Endothelial cell of umbilical vein (primary cell): ENCODE data around the gene CSK. TPM values are rescaled to one million over a fixed set of nuclear protein-coding genes. Genes with fewer than 3 reads are reported as not detected.

Experiments used
- BruUV-seq: library from RNA; stranded (reverse); fragments of 400-500 nt; replicated peaks from 2 replicates; lab custom pipeline; 2021; lab: Mats Ljungman, UMichigan
- CTCF ChIA-PET: fragments of 300-600, 350-600 bp; sonication (Branson Sonifier 250); formaldehyde crosslinking; loops from one replicate; lab custom pipeline; 2021; ENCODE audit warnings: antibody characterized with exemption, inconsistent platforms; lab: Charles Lee
- POLR2A ChIA-PET: fragments of 300-600, 350-600 bp; sonication (Branson Sonifier 250); formaldehyde crosslinking; loops from one replicate; lab custom pipeline; 2021; ENCODE audit warnings: antibody characterized with exemption, inconsistent platforms; lab: Charles Lee
- DNase-seq: peaks from one replicate; pipeline ENCODE4 v3.0.0-alpha.2; 2011; ENCODE audit warnings: low read depth, low spot score
- FAIRE-seq: peaks from 2 replicates; lab custom pipeline; 2011; peaks lifted over from hg19 to GRCh38; lab: Jason Lieb, UNC
- H2AFZ ChIP-seq: 2 replicates; pipeline ENCODE4 v1.6.0; 2012; ENCODE audit warnings: low read depth, low read length, control low read depth, inconsistent platforms
- H3K27ac ChIP-seq: 2 replicates; pipeline ENCODE4 v1.5.1; 2011; ENCODE audit warnings: low read depth, mild to moderate bottlenecking, control low read depth, low read length, moderate library complexity; ENCODE audit not compliant: insufficient read depth
- H3K27me3 ChIP-seq, 2 experiments: 2 replicates each; pipeline versions ENCODE4 v1.6.0 to v1.6.1; 2011; ENCODE audit warnings: low read length in 2 of 2, mixed read lengths in 1 of 2; ENCODE audit not compliant: control insufficient read depth in 2 of 2, insufficient read depth in 2 of 2
- H3K36me3 ChIP-seq, 2 experiments: 2 replicates in 1 of 2; 3 replicates in 1 of 2; pipeline ENCODE4 v1.5.1; 2011; ENCODE audit warnings: low read length in 2 of 2, mild to moderate bottlenecking in 1 of 2, moderate library complexity in 1 of 2; ENCODE audit not compliant: control insufficient read depth in 2 of 2, insufficient read depth in 2 of 2; ENCODE audit errors: extremely low read depth in 1 of 2
- H3K4me1 ChIP-seq: 3 replicates; pipeline ENCODE4 v1.5.1; 2011; ENCODE audit warnings: mild to moderate bottlenecking, low read length; ENCODE audit not compliant: control insufficient read depth, insufficient read depth; ENCODE audit errors: extremely low read depth
- H3K4me2 ChIP-seq: 2 replicates; pipeline ENCODE4 v1.6.1; 2011; ENCODE audit warnings: low read length, control low read depth, mixed read lengths; ENCODE audit not compliant: insufficient read depth
- H3K4me3 ChIP-seq, 3 experiments: fragments of 200-600 bp in 1 of 3; sonication (generic), shearing (Covaris generic) in 1 of 3; replicated peaks in 1 of 3; 2 replicates each; pipeline ENCODE4 v1.5.1; 2011 to 2016; ENCODE audit warnings: control low read depth in 3 of 3, low read length in 3 of 3, mild to moderate bottlenecking in 2 of 3, inconsistent platforms in 1 of 3, low read depth in 1 of 3, moderate library complexity in 1 of 3; ENCODE audit not compliant: insufficient read depth in 1 of 3
- H3K79me2 ChIP-seq: 2 replicates; pipeline ENCODE4 v1.6.0; 2012; ENCODE audit warnings: low read length, inconsistent platforms; ENCODE audit not compliant: control insufficient read depth, insufficient read depth
- H3K9ac ChIP-seq: replicated peaks from 2 replicates; pipeline ENCODE3; 2011; ENCODE audit warnings: low read length, control low read depth; ENCODE audit not compliant: insufficient read depth; ENCODE audit errors: extremely low read depth
- H3K9me1 ChIP-seq: replicated peaks from 3 replicates; pipeline ENCODE4 v1.6.0; 2011; ENCODE audit warnings: mild to moderate bottlenecking, low read length; ENCODE audit not compliant: control insufficient read depth, insufficient read depth; ENCODE audit errors: extremely low read depth
- H3K9me3 ChIP-seq: replicated peaks from 2 replicates; pipeline ENCODE4 v1.5.1; 2012; ENCODE audit warnings: low read length, inconsistent platforms; ENCODE audit not compliant: control insufficient read depth, insufficient read depth
- H4K20me1 ChIP-seq: replicated peaks from 2 replicates; pipeline ENCODE3; 2011; ENCODE audit warnings: mild to moderate bottlenecking, low read length; ENCODE audit not compliant: control insufficient read depth, insufficient read depth; ENCODE audit errors: extremely low read depth
- FOS ChIP-seq: IDR thresholded peaks from 2 replicates; pipeline ENCODE4 v1.6.1; 2011; ENCODE audit warnings: mild to moderate bottlenecking, low read length, moderate library complexity, borderline replicate concordance; ENCODE audit not compliant: insufficient read depth
- GATA2 ChIP-seq: IDR thresholded peaks from 2 replicates; pipeline ENCODE4 v1.7.0; 2011; ENCODE audit warnings: low read depth, mild to moderate bottlenecking, moderate library complexity, mixed read lengths, low read length; ENCODE audit not compliant: insufficient read length, insufficient read depth
- JUN ChIP-seq: IDR thresholded peaks from 2 replicates; pipeline ENCODE4 v1.6.1; 2011; ENCODE audit warnings: borderline replicate concordance, low read depth; ENCODE audit not compliant: insufficient read length, insufficient read depth
- MAX ChIP-seq: IDR thresholded peaks from 2 replicates; pipeline ENCODE4 v1.6.1; 2011; ENCODE audit not compliant: insufficient read depth, insufficient read length
- MYC ChIP-seq: IDR thresholded peaks from one replicate; pipeline ENCODE4 v1.6.1; 2011; ENCODE audit warnings: mild to moderate bottlenecking, low read depth, low read length
- POLR2A ChIP-seq: IDR thresholded peaks from 2 replicates; pipeline ENCODE4 v1.6.1; 2012; ENCODE audit warnings: low read depth, mild to moderate bottlenecking, control low read depth, low read length
- POLR2AphosphoS5 ChIP-seq: IDR thresholded peaks from 2 replicates; pipeline ENCODE4 v1.6.1; 2012; ENCODE audit warnings: low read depth, mild to moderate bottlenecking, control low read depth, low read length, moderate library complexity; ENCODE audit not compliant: insufficient read depth
- dilution Hi-C: fragments of 300-500 bp; cut with MboI; formaldehyde crosslinking; loops from one replicate; pipeline ENCODE4 v1.15.0; 2019; ENCODE audit warnings: low sequenced_read_pairs; ENCODE audit not compliant: extremely low pct_ligation_motif_present
- intact Hi-C: fragments of 100-400 bp; cut with micrococcal nuclease; formaldehyde crosslinking; loops from one replicate; pipeline ENCODE4 v1.10.0; 2022
- polyA plus RNA-seq, 4 experiments: library from polyadenylated mRNA; depleted of rRNA in 3 of 4; stranded (reverse) in 3 of 4; unstranded in 1 of 4; fragments of >200 nt; gene quantifications; 2 replicates each; pipeline versions ENCODE4 v1.2.1 to v1.2.3, GENCODE V29; 2011 to 2012; ENCODE audit warnings: missing spikeins in 1 of 4
- total RNA-seq: library from RNA; stranded (reverse); gene quantifications from 2 replicates; pipeline ENCODE4 v1.2.3, GENCODE V29; 2021

CSK gene
- total and polyA plus RNA-seq, 2 donors (not counting 3 experiments of a cell fraction or from before 2014, with no cell fraction given) = 41.2 to 104 TPM

- CTCF ChIA-PET = interaction anchor here (0.8 to 3.6 kb wide), 9 partner anchors 10 to 162 kb away, joined by 3 to 22 read pairs (median 4); no protein-coding TSS in a partner anchor
- peaks cover 16% of the 10 kb centered on the region for H3K4me1 ChIP-seq
Measured at GRCh38 chr15:74788042-74788682, 6.3 kb downstream of the CSK start.

GRCh38 chr15:74788683-74789151, 6.8 kb downstream of the CSK start:
- DNase-seq (no peak), FAIRE-seq (no peak)
- POLR2A ChIA-PET = no interaction called here
- Histone ChIP-seq H2AFZ (no peak overlapping the region), H3K4me3 (no peak overlapping the region), H3K9ac (no peak overlapping the region), H3K4me1 (peaks cover 10% of the 10 kb centered on the region), H3K27ac (no peak overlapping the region), H3K9me1 (no peaks in the 10 kb centered on the region), H3K27me3 (no peaks in the 10 kb centered on the region), H3K36me3 (peaks cover 0 to 7% of the 10 kb centered on the region in 2 experiments), H3K9me3 (no peaks in the 10 kb centered on the region), H4K20me1 (peaks cover 2% of the 10 kb centered on the region), H3K4me2 (no peak overlapping the region), H3K79me2 (peaks cover 98% of the 10 kb centered on the region)
- no TSS peak for BruUV-seq
- dilution Hi-C loops (no loop called here), intact Hi-C loops (no loop called here)
- CTCF ChIA-PET = interaction anchor here (0.8 to 3.6 kb wide), 7 partner anchors 11 to 157 kb away, joined by 3 to 22 read pairs (median 4); no protein-coding TSS in a partner anchor
- TF ChIP-seq MYC (no peak), MAX (no peak), JUN (no peak), POLR2A (no peak)

More at GRCh38 chr15:74788042-74788682, 6.3 kb downstream of the CSK start:
- POLR2A ChIA-PET = no interaction called here
- intact Hi-C loops (no loop called here), dilution Hi-C loops (no loop called here)
- Histone ChIP-seq H3K9me3 (no peaks in the 10 kb centered on the region), H3K36me3 (peaks cover 0 to 7% of the 10 kb centered on the region in 2 experiments), H3K27me3 (no peaks in the 10 kb centered on the region), H3K9ac (no peak overlapping the region), H3K27ac (no peak overlapping the region), H3K4me2 (no peak overlapping the region), H3K79me2 (peaks cover 98% of the 10 kb centered on the region), H3K9me1 (no peaks in the 10 kb centered on the region), H4K20me1 (peaks cover 2% of the 10 kb centered on the region), H3K4me3 (no peak overlapping the region), H2AFZ (no peak overlapping the region)
- no TSS peak for BruUV-seq
- FAIRE-seq (no peak), DNase-seq (no peak)
- no peak for TF ChIP-seq JUN
- no peak for TF ChIP-seq FOS
- no peak for TF ChIP-seq POLR2AphosphoS5
- TF ChIP-seq MAX = no peak
- no peak for TF ChIP-seq GATA2
- TF ChIP-seq POLR2A = no peak
